HL-60/S4 treated with phorbol 12-myristate 13-acetate at 8.2 ng/mL for 4 days and 3 days (cell line): ENCODE measurements around the gene TNRC6A.
"Not testable (repeated sequence)": the region's sequence is repeated elsewhere in the genome, so short reads cannot be mapped to it uniquely, and the experiment has no call there.

Experiments used
- in situ Hi-C: fragments of 300-500 bp; cut with MboI; formaldehyde crosslinking; loops from 2 replicates; pipeline ENCODE4 v1.15.0; 2022; ENCODE audit warnings: low sequenced_read_pairs

Gene TNRC6A

GRCh38 chr16:24839347-24839972 lies 110.0 kb downstream of the TNRC6A start:
- in situ Hi-C loops = no loop called here

- in situ Hi-C loops = no loop called here
Observed at GRCh38 chr16:24841291-24841690, 111.8 kb downstream of the TNRC6A start.

GRCh38 chr16:24844101-24845030 lies 114.9 kb downstream of the TNRC6A start:
- in situ Hi-C loops = no loop called here

GRCh38 chr16:24845031-24845365 lies 115.5 kb downstream of the TNRC6A start:
- in situ Hi-C loops = not testable (repeated sequence)

GRCh38 chr16:24845726-24846547 lies 116.5 kb downstream of the TNRC6A start, which contains the start of gene SLC5A11:
Gene SLC5A11, plus strand, starts transcription at chr16:24845963. Its CDS starts 12,681 bp downstream, at chr16:24858644.
- in situ Hi-C loops = no loop called here

GRCh38 chr16:24846548-24847357 lies 117.3 kb downstream of the TNRC6A start:
- in situ Hi-C loops = no loop called here

GRCh38 chr16:24847358-24847664 lies 117.9 kb downstream of the TNRC6A start:
- in situ Hi-C loops = no loop called here

- in situ Hi-C loops = no loop called here
Observed at GRCh38 chr16:24848065-24848464, 118.6 kb downstream of the TNRC6A start.

GRCh38 chr16:24849641-24850040 lies 120.2 kb downstream of the TNRC6A start:
- in situ Hi-C loops = no loop called here

GRCh38 chr16:24850289-24850938 lies 121.0 kb downstream of the TNRC6A start:
- in situ Hi-C loops = no loop called here

- in situ Hi-C loops = no loop called here
Observed at GRCh38 chr16:24851700-24852099, 122.2 kb downstream of the TNRC6A start.

- in situ Hi-C loops = no loop called here
Observed at GRCh38 chr16:24852281-24852721, 122.8 kb downstream of the TNRC6A start.

- in situ Hi-C loops = no loop called here
Observed at GRCh38 chr16:24853169-24853824, 123.8 kb downstream of the TNRC6A start.

- in situ Hi-C loops = no loop called here
Observed at GRCh38 chr16:24853830-24854229, 124.4 kb downstream of the TNRC6A start.

- in situ Hi-C loops = no loop called here
Observed at GRCh38 chr16:24854607-24855171, 125.2 kb downstream of the TNRC6A start.

GRCh38 chr16:24855678-24856077 lies 126.2 kb downstream of the TNRC6A start:
- in situ Hi-C loops = no loop called here

- in situ Hi-C loops = not testable (repeated sequence)
Observed at GRCh38 chr16:24856871-24857270, 127.4 kb downstream of the TNRC6A start.

GRCh38 chr16:24858219-24859041 lies 129.0 kb downstream of the TNRC6A start:
- in situ Hi-C loops = no loop called here
